Measurements from ENCODE around the gene GIT2.
"Not testable (repeated sequence)": the region's sequence is repeated elsewhere in the genome, so short reads cannot be mapped to it uniquely, and the experiment has no call there.

GIT2 gene

DNA sequence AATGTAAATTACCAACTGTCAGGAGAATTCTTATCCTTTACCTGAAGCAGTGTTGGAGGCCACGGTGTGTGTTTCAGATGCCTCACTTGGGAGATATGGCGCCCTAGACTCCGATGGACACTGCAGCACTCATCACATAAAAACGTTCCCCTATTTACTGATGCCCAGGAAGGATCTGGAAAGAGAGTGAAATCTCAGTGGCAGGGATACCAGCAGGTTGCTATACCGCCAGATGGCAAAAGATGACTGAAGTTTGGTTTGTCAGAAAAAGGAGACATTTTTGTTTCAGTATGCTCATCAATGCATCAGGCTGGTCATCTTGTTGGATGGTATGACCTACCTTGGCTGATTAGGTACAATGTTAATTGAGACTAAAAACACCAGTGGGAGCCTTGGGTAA is 4.6 kb downstream of the GIT2 start:
- H3K36me3 ChIP-seq (ENCODE audit: control insufficient read depth, insufficient read depth, low read length), result no peaks in the 10 kb centered on the region
- no peaks in the 10 kb centered on the region for H3K27me3 ChIP-seq (ENCODE audit: control insufficient read depth, insufficient read depth, low read length)
- H3K79me2 ChIP-seq, result peaks cover 13% of the 10 kb centered on the region
- H2AFZ ChIP-seq, result no peak overlapping the region
- H3K4me1 ChIP-seq, result no peaks in the 10 kb centered on the region
- TF ChIP-seq, protein P1, sequence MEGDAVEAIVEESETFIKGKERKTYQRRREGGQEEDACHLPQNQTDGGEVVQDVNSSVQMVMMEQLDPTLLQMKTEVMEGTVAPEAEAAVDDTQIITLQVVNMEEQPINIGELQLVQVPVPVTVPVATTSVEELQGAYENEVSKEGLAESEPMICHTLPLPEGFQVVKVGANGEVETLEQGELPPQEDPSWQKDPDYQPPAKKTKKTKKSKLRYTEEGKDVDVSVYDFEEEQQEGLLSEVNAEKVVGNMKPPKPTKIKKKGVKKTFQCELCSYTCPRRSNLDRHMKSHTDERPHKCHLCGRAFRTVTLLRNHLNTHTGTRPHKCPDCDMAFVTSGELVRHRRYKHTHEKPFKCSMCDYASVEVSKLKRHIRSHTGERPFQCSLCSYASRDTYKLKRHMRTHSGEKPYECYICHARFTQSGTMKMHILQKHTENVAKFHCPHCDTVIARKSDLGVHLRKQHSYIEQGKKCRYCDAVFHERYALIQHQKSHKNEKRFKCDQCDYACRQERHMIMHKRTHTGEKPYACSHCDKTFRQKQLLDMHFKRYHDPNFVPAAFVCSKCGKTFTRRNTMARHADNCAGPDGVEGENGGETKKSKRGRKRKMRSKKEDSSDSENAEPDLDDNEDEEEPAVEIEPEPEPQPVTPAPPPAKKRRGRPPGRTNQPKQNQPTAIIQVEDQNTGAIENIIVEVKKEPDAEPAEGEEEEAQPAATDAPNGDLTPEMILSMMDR (IDR thresholded peaks at IDR 0.05), result no peak
- no peak overlapping the region for H3K4me3 ChIP-seq (ENCODE audit: low read depth, low read length)
- H3K9ac ChIP-seq, result no peak overlapping the region
- no peak overlapping the region for H3K27ac ChIP-seq
- no peaks in the 10 kb centered on the region for H3K9me3 ChIP-seq (ENCODE audit: control insufficient read depth, low read length)
- no peak overlapping the region for H3K4me2 ChIP-seq (ENCODE audit: low read length)

DNA sequence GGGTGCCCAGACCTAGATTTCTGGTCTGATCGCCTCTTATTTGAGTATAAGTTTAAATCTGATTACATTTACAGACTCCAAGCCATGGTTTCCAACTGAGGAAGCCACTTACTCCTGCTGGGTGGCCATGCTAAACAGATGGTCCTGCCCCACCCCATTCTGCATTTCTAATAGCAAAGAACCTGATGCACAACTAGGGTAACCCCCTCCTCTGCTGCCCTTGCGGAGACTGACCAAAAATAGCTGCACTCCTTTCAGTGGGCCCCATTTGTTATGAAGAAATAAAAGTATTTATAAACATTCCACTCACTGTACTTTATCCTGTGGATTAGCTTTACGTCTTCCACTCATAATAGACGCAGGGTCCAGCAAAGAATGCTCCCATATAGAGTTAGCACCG is 6.8 kb downstream of the GIT2 start:
- H3K4me3 ChIP-seq (ENCODE audit: low read depth, low read length), result no peak overlapping the region
- no peaks in the 10 kb centered on the region for H3K36me3 ChIP-seq (ENCODE audit: control insufficient read depth, insufficient read depth, low read length)
- H3K9me3 ChIP-seq (ENCODE audit: control insufficient read depth, low read length), result no peaks in the 10 kb centered on the region
- H3K9ac ChIP-seq, result no peak overlapping the region
- TF ChIP-seq, protein P1 (IDR thresholded peaks at IDR 0.05), result no peak
- no peak overlapping the region for H3K27ac ChIP-seq
- H3K79me2 ChIP-seq, result peaks cover 4% of the 10 kb centered on the region
- H3K4me1 ChIP-seq, result no peaks in the 10 kb centered on the region
- no peaks in the 10 kb centered on the region for H3K27me3 ChIP-seq (ENCODE audit: control insufficient read depth, insufficient read depth, low read length)
- H2AFZ ChIP-seq, result no peak overlapping the region
- no peak overlapping the region for H3K4me2 ChIP-seq (ENCODE audit: low read length)

DNA sequence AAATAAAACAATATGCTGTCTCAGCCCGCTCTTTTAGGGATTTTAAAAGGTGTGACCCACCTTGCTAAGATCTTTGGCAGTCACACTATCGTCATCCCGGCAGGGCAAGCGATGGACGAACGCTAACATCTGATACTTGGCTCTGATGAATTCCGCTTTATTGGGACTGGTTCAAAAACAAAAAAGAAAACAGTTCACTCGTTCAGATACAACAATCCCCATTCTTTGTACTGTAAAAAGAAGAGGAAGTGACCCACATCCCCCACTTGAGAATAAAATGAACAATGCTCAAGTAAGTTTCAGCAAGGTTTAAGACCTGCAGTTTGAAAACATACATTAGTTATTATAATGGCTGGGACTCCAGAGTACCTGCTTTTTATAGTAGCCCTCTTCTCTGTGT is 7.3 kb downstream of the GIT2 start:
- Histone ChIP-seq H3K79me2 (peaks cover 4% of the 10 kb centered on the region), H3K4me2 (ENCODE audit: low read length) (no peak overlapping the region), H3K36me3 (ENCODE audit: control insufficient read depth, insufficient read depth, low read length) (no peaks in the 10 kb centered on the region), H3K27me3 (ENCODE audit: control insufficient read depth, insufficient read depth, low read length) (no peaks in the 10 kb centered on the region), H3K4me1 (no peaks in the 10 kb centered on the region), H3K9ac (no peak overlapping the region), H3K4me3 (ENCODE audit: low read depth, low read length) (no peak overlapping the region), H3K9me3 (ENCODE audit: control insufficient read depth, low read length) (no peaks in the 10 kb centered on the region), H2AFZ (no peak overlapping the region), H3K27ac (no peak overlapping the region)
- TF ChIP-seq, protein P1 (IDR thresholded peaks at IDR 0.05), result no peak

DNA sequence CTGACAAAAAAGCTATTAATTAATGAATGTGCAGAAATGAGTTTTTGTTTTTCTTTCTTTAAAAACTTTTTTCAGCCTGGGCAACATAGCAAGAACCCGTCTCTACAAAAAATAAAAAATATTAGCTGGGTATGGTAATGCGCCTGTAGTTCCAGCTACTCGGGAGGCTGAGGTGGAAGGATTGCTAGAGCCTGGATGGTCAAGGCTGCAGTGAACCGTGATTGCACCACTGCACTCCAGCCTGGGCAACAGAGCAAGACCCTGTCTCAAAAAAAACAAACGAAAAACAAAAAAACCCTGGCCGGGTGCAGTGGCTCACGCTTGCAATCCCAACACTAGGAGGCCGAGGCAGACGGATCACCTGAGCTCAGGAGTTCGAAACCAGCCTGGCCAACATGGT is 7.9 kb downstream of the GIT2 start:
- Histone ChIP-seq H2AFZ (no peak overlapping the region), H3K4me1 (no peaks in the 10 kb centered on the region), H3K36me3 (ENCODE audit: control insufficient read depth, insufficient read depth, low read length) (no peaks in the 10 kb centered on the region)

DNA sequence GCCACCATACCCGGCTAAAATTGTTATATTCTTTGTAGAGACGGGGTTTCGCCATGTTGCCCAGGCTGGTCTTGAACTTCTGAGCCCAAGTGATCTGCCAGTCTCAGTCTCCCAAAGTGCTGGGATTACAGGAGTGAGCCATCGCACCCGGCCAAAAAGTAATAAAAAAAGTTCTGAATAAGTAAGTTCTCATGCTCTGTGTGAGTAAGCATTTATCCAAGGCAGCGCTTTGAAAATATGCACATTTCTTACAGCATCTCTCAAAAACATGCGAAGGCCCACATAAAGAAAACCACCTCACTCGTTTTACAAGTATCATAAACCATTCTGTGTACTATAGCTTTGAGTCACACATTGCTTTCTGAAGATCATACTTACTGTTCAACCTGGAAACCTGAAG is 8.6 kb downstream of the GIT2 start:
- H3K36me3 ChIP-seq (ENCODE audit: control insufficient read depth, insufficient read depth, low read length), result no peaks in the 10 kb centered on the region
- no peak overlapping the region for H3K4me3 ChIP-seq (ENCODE audit: low read depth, low read length)
- no peak overlapping the region for H3K27ac ChIP-seq
- no peaks in the 10 kb centered on the region for H3K27me3 ChIP-seq (ENCODE audit: control insufficient read depth, insufficient read depth, low read length)
- no peaks in the 10 kb centered on the region for H3K9me3 ChIP-seq (ENCODE audit: control insufficient read depth, low read length)
- H3K9ac ChIP-seq, result no peak overlapping the region
- H3K4me2 ChIP-seq (ENCODE audit: low read length), result no peak overlapping the region
- TF ChIP-seq, protein P1 (IDR thresholded peaks at IDR 0.05), result no peak
- peaks cover 2% of the 10 kb centered on the region for H3K79me2 ChIP-seq
- no peaks in the 10 kb centered on the region for H3K4me1 ChIP-seq
- no peak overlapping the region for H2AFZ ChIP-seq

More for the DNA sequence above, 7.9 kb downstream of the GIT2 start:
- Histone ChIP-seq H3K9me3 (ENCODE audit: control insufficient read depth, low read length) (no peaks in the 10 kb centered on the region), H3K27ac (no peak overlapping the region), H3K4me2 (ENCODE audit: low read length) (no peak overlapping the region), H3K27me3 (ENCODE audit: control insufficient read depth, insufficient read depth, low read length) (no peaks in the 10 kb centered on the region), H3K79me2 (peaks cover 4% of the 10 kb centered on the region), H3K9ac (no peak overlapping the region), H3K4me3 (ENCODE audit: low read depth, low read length) (no peak overlapping the region)
- TF ChIP-seq, protein P1 (IDR thresholded peaks at IDR 0.05), result no peak

DNA sequence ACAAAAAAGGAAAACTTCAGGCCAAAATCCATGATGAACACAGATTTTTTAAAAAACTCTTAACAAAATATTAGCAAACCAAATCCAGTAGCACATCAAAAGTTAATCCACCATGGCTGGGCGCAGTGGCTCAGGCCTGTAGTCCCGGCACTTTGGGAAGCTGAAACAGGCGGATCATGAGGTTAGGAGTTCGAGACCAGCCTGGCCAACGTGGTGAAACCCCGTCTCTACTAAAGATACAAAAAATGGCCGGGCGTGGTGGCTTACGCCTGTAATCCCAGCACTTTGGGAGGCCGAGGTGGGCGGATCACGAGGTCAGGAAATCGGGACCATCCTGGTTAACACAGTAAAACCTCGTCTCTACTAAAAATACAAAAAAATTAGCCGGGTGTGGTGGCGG is 9.9 kb downstream of the GIT2 start:
- not testable (repeated sequence) for H3K4me1 ChIP-seq; H3K36me3 ChIP-seq (ENCODE audit: control insufficient read depth, insufficient read depth, low read length); H2AFZ ChIP-seq; H3K27ac ChIP-seq; H3K79me2 ChIP-seq; H3K4me3 ChIP-seq (ENCODE audit: low read depth, low read length); H3K4me2 ChIP-seq (ENCODE audit: low read length); H3K9me3 ChIP-seq (ENCODE audit: control insufficient read depth, low read length); H3K27me3 ChIP-seq (ENCODE audit: control insufficient read depth, insufficient read depth, low read length); H3K9ac ChIP-seq
